NCI-H69 (cell line): Measurements from ENCODE around the gene FAM81B.

Source experiments
- DNase-seq: peaks from one replicate; lab custom pipeline; 2025; lab: John Stamatoyannopoulos, UW

The FAM81B gene

DNA sequence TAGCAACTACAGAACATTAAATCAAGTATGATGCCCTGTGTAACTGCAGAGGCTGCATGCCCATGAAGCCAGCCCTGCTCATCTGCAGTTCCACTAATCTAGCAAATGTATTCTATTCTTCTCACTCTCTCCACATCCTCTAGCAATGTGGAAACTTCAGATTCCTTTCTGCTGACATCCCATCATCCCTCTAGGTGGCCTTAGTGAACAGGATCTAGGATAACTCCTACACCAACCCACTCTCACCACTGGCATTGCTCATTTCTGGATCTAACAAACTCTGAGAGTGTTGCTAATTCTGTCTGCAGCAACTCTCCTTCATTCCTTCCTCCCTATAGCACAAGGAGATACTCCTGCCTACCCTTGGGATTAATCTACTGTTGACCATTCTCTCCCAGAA, 80.8 kb downstream of the FAM81B start:
- DNase-seq, result no peak

DNA sequence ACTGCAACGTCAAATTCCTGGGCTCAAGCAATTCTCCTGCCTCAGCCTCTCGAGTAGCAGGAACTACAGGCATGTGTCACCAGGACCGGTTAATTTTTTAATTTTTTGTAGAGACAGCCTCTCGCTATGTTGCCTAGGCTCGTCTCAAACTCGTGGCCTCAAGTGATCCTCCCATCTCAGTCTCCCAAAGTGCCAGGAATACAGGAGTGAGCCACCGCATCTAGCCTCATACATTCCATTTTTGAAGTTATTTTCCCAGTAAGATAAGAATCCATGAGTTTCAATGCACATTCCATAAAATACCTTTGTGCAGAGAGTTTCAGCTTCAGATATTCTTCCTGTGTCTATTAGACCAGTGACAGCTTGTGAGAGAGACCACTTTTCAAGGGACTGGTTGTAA, 93.3 kb downstream of the FAM81B start:
- DNase-seq, result no peak

DNA sequence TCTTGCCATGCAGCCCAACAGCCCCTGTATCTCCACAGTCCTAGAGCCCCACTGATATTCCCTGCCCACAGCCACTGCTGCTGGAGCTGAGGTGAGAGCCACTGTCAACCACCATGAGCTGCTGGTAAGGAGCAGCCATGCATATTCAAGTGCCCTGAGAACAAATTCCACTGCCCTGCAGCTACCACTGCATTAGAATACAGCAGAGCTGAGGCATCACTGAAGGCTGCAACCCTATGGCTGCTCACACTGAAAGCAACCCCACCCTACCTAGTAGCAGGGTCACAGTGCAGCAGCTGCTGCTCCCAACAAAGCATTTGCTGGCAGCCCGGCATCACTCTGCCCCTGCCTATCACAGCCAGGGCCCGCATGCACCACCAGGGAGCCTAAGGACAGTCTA, 95.0 kb downstream of the FAM81B start:
- DNase-seq, result no peak

DNA sequence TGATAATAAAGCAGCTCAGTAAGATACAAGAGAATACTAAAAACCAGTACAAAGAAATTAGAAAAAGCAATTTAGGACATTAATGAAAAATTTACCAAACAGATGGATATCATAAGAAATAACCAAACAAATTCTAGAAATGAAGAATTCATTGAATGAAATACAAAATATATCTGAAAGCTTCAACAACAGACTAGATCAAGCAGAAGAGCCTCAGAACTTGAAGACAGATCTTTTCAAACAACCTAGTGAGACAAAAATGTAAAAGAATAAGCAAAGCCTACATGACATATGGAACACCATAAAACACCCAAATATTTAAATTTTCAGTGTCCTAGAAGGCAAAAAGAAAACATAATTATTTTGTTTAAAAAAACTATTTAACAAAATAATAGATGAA, 96.7 kb downstream of the FAM81B start:
- no peak for DNase-seq
